WTC11 (cell line): Measurements from ENCODE around the gene SLC27A2.

ENCODE experiments used
- CTCF ChIP-seq: fragments of 200-600 bp; IDR thresholded peaks from 2 replicates; pipeline ENCODE4 v1.8.0; 2022; ENCODE audit warnings: antibody characterized with exemption
- ELF4 ChIP-seq: sonication (generic); formaldehyde crosslinking; IDR thresholded peaks from 2 replicates; pipeline ENCODE4 v1.8.1; 2022; ENCODE audit warnings: low read depth, mild to moderate bottlenecking, moderate library complexity, missing genetic modification reagents
- TF ChIP-seq, protein P1 (sequence below): sonication (generic); formaldehyde crosslinking; IDR thresholded peaks from 2 replicates; pipeline ENCODE4 v1.8.1; 2023; ENCODE audit warnings: mild to moderate bottlenecking, moderate library complexity, missing genetic modification reagents
- TF ChIP-seq, protein P2 (sequence below): sonication (generic); formaldehyde crosslinking; IDR thresholded peaks from 2 replicates; pipeline ENCODE4 v1.8.1; 2022; ENCODE audit warnings: low read depth, missing genetic modification reagents, borderline replicate concordance
- TF ChIP-seq, protein P3 (sequence below): sonication (generic); formaldehyde crosslinking; IDR thresholded peaks from 2 replicates; pipeline ENCODE4 v1.8.0; 2023; ENCODE audit warnings: missing genetic modification reagents, mild to moderate bottlenecking, borderline replicate concordance

- TF ChIP-seq, protein P1, sequence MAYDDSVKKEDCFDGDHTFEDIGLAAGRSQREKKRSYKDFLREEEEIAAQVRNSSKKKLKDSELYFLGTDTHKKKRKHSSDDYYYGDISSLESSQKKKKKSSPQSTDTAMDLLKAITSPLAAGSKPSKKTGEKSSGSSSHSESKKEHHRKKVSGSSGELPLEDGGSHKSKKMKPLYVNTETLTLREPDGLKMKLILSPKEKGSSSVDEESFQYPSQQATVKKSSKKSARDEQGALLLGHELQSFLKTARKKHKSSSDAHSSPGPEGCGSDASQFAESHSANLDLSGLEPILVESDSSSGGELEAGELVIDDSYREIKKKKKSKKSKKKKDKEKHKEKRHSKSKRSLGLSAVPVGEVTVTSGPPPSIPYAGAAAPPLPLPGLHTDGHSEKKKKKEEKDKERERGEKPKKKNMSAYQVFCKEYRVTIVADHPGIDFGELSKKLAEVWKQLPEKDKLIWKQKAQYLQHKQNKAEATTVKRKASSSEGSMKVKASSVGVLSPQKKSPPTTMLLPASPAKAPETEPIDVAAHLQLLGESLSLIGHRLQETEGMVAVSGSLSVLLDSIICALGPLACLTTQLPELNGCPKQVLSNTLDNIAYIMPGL (CRISPR knock-in tag): no peak
- TF ChIP-seq, protein P2, sequence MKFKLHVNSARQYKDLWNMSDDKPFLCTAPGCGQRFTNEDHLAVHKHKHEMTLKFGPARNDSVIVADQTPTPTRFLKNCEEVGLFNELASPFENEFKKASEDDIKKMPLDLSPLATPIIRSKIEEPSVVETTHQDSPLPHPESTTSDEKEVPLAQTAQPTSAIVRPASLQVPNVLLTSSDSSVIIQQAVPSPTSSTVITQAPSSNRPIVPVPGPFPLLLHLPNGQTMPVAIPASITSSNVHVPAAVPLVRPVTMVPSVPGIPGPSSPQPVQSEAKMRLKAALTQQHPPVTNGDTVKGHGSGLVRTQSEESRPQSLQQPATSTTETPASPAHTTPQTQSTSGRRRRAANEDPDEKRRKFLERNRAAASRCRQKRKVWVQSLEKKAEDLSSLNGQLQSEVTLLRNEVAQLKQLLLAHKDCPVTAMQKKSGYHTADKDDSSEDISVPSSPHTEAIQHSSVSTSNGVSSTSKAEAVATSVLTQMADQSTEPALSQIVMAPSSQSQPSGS: no peak
- TF ChIP-seq CTCF (no peak), ELF4 (no peak)
- TF ChIP-seq, protein P3, sequence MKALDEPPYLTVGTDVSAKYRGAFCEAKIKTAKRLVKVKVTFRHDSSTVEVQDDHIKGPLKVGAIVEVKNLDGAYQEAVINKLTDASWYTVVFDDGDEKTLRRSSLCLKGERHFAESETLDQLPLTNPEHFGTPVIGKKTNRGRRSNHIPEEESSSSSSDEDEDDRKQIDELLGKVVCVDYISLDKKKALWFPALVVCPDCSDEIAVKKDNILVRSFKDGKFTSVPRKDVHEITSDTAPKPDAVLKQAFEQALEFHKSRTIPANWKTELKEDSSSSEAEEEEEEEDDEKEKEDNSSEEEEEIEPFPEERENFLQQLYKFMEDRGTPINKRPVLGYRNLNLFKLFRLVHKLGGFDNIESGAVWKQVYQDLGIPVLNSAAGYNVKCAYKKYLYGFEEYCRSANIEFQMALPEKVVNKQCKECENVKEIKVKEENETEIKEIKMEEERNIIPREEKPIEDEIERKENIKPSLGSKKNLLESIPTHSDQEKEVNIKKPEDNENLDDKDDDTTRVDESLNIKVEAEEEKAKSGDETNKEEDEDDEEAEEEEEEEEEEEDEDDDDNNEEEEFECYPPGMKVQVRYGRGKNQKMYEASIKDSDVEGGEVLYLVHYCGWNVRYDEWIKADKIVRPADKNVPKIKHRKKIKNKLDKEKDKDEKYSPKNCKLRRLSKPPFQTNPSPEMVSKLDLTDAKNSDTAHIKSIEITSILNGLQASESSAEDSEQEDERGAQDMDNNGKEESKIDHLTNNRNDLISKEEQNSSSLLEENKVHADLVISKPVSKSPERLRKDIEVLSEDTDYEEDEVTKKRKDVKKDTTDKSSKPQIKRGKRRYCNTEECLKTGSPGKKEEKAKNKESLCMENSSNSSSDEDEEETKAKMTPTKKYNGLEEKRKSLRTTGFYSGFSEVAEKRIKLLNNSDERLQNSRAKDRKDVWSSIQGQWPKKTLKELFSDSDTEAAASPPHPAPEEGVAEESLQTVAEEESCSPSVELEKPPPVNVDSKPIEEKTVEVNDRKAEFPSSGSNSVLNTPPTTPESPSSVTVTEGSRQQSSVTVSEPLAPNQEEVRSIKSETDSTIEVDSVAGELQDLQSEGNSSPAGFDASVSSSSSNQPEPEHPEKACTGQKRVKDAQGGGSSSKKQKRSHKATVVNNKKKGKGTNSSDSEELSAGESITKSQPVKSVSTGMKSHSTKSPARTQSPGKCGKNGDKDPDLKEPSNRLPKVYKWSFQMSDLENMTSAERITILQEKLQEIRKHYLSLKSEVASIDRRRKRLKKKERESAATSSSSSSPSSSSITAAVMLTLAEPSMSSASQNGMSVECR (CRISPR knock-in tag): no peak
Observed at GRCh38 chr15:50186090-50186489, 4.1 kb downstream of the SLC27A2 start.
